Measurements from ENCODE around the gene PAXIP1.

The PAXIP1 gene

GRCh38 chr7:154905146-154905545 lies 97.8 kb downstream of the PAXIP1 start:
- in situ Hi-C loops (cut with MboI; ENCODE audit: low sequenced_read_pairs, unreplicated experiment), result loop anchor here (25.0 kb wide), 1 partner anchor 632 kb away; the partner anchor contains the start of gene CNPY1
- no peak for TF ChIP-seq CTCF (IDR thresholded peaks at IDR 0.05; ENCODE audit: borderline replicate concordance, control extremely low read depth, extremely low read depth, insufficient read depth, missing control alignments)
- no peak for DNase-seq (ENCODE audit: low spot score)

- in situ Hi-C loops (cut with MboI; ENCODE audit: low sequenced_read_pairs, unreplicated experiment), result loop anchor here (25.0 kb wide), 1 partner anchor 634 kb away; the partner anchor contains the start of gene CNPY1
- no peak for TF ChIP-seq CTCF (IDR thresholded peaks at IDR 0.05; ENCODE audit: borderline replicate concordance, control extremely low read depth, extremely low read depth, insufficient read depth, missing control alignments)
- DNase-seq (ENCODE audit: low spot score), result no peak
These were observed 99.7 kb downstream of the PAXIP1 start for GRCh38 chr7:154903083-154903731.

GRCh38 chr7:154902600-154903082 lies 100.3 kb downstream of the PAXIP1 start:
- in situ Hi-C loops (cut with MboI; ENCODE audit: low sequenced_read_pairs, unreplicated experiment), result loop anchor here (25.0 kb wide), 1 partner anchor 635 kb away; the partner anchor contains the start of gene CNPY1
- DNase-seq (ENCODE audit: low spot score), result no peak

GRCh38 chr7:154899862-154900261 lies 103.1 kb downstream of the PAXIP1 start:
- TF ChIP-seq CTCF (IDR thresholded peaks at IDR 0.05; ENCODE audit: borderline replicate concordance, control extremely low read depth, extremely low read depth, insufficient read depth, missing control alignments), result no peak
- in situ Hi-C loops (cut with MboI; ENCODE audit: low sequenced_read_pairs, unreplicated experiment), result loop anchor here (25.0 kb wide), 1 partner anchor 637 kb away; the partner anchor contains the start of gene CNPY1

More at GRCh38 chr7:154902600-154903082, 100.3 kb downstream of the PAXIP1 start:
- TF ChIP-seq CTCF (IDR thresholded peaks at IDR 0.05; ENCODE audit: borderline replicate concordance, control extremely low read depth, extremely low read depth, insufficient read depth, missing control alignments), result no peak

GRCh38 chr7:154898973-154899855 lies 103.7 kb downstream of the PAXIP1 start:
- no peak for DNase-seq (ENCODE audit: low spot score)
- no peak for TF ChIP-seq CTCF (IDR thresholded peaks at IDR 0.05; ENCODE audit: borderline replicate concordance, control extremely low read depth, extremely low read depth, insufficient read depth, missing control alignments)
- in situ Hi-C loops (cut with MboI; ENCODE audit: low sequenced_read_pairs, unreplicated experiment), result no loop called here

More at GRCh38 chr7:154899862-154900261, 103.1 kb downstream of the PAXIP1 start:
- DNase-seq (ENCODE audit: low spot score), result no peak

GRCh38 chr7:154896076-154896475 lies 106.8 kb downstream of the PAXIP1 start:
- no peak for DNase-seq (ENCODE audit: low spot score)
- in situ Hi-C loops (cut with MboI; ENCODE audit: low sequenced_read_pairs, unreplicated experiment), result no loop called here
- no peak for TF ChIP-seq CTCF (IDR thresholded peaks at IDR 0.05; ENCODE audit: borderline replicate concordance, control extremely low read depth, extremely low read depth, insufficient read depth, missing control alignments)

Measured in GM13976 (cell line).